Panc1 (cell line): ENCODE results near the gene MACROD2. TPM values are rescaled to one million over a fixed set of nuclear protein-coding genes. Genes with fewer than 3 reads are reported as not detected.

Experiments used
- ATAC-seq: fragments of 200-7000 bp; cut with Tn5 transposase; 2 replicates; pipeline ENCODE4 v1.9.1; 2020; ENCODE audit warnings: mild to moderate bottlenecking, moderate library complexity
- BruUV-seq: library from RNA; stranded (reverse); fragments of 400-500 nt; replicated peaks from 2 replicates; lab custom pipeline; 2021; lab: Mats Ljungman, UMichigan
- CTCF ChIA-PET: fragments of 300-600 bp; sonication (Branson Sonifier 250); formaldehyde crosslinking; loops from one replicate; lab custom pipeline; 2022; ENCODE audit warnings: antibody characterized with exemption; lab: Charles Lee
- POLR2A ChIA-PET: fragments of 300-600 bp; sonication (Branson Sonifier 250); formaldehyde crosslinking; loops from one replicate; lab custom pipeline; 2022; ENCODE audit warnings: antibody characterized with exemption; lab: Charles Lee
- DNase-seq: peaks from one replicate; pipeline ENCODE4 v3.0.0-alpha.2; 2010; ENCODE audit warnings: low read depth, low spot score
- H3K27ac ChIP-seq: 2 replicates; pipeline ENCODE4 v1.5.1; 2011; ENCODE audit warnings: mild to moderate bottlenecking, low read length, inconsistent platforms
- H3K27me3 ChIP-seq: fragments of 200-500 bp; sonication (Bioruptor generic); 2 replicates; pipeline ENCODE4 v1.6.0; 2014; ENCODE audit warnings: low read length, inconsistent platforms; ENCODE audit not compliant: control insufficient read depth, insufficient read depth
- H3K36me3 ChIP-seq: fragments of 200-500 bp; sonication (Bioruptor generic); 2 replicates; pipeline ENCODE4 v1.5.1; 2014; ENCODE audit warnings: inconsistent platforms, mild to moderate bottlenecking, low read length, moderate library complexity; ENCODE audit not compliant: control insufficient read depth, insufficient read depth
- H3K4me1 ChIP-seq: 2 replicates; pipeline ENCODE4 v1.5.1; 2011; ENCODE audit warnings: inconsistent platforms, mild to moderate bottlenecking, low read length, moderate library complexity; ENCODE audit not compliant: control insufficient read depth, insufficient read depth
- H3K4me3 ChIP-seq, 2 experiments: 2 replicates each; pipeline ENCODE4 v1.5.1; 2011 to 2012; ENCODE audit warnings: low read depth in 2 of 2, low read length in 2 of 2, mild to moderate bottlenecking in 2 of 2, inconsistent platforms in 1 of 2, moderate library complexity in 1 of 2
- H3K9me3 ChIP-seq: fragments of 200-500 bp; sonication (Bioruptor generic); 2 replicates; pipeline ENCODE4 v1.5.1; 2014; ENCODE audit warnings: low read depth, mild to moderate bottlenecking, inconsistent platforms, low read length, moderate library complexity; ENCODE audit not compliant: control insufficient read depth, insufficient read depth
- CTCF ChIP-seq: fragments of 450-650 bp; IDR thresholded peaks from 2 replicates; pipeline ENCODE4 v1.5.1; 2017; ENCODE audit warnings: mild to moderate bottlenecking
- POLR2AphosphoS5 ChIP-seq: IDR thresholded peaks from 2 replicates; pipeline ENCODE4 v1.6.1; 2012; ENCODE audit warnings: mild to moderate bottlenecking, low read depth, low read length, moderate library complexity
- REST ChIP-seq, 2 experiments: IDR thresholded peaks; 2 replicates each; pipeline ENCODE4 v1.6.1; 2011 to 2012; ENCODE audit warnings: low read depth in 2 of 2, control low read depth in 1 of 2, low read length in 1 of 2, mild to moderate bottlenecking in 1 of 2, moderate library complexity in 1 of 2; ENCODE audit not compliant: insufficient read depth in 1 of 2
- SIN3A ChIP-seq: IDR thresholded peaks from 2 replicates; pipeline ENCODE4 v1.6.1; 2012; ENCODE audit warnings: low read depth, mild to moderate bottlenecking, low read length, moderate library complexity, borderline replicate concordance; ENCODE audit not compliant: insufficient read depth
- TCF7L2 ChIP-seq: IDR thresholded peaks from 2 replicates; pipeline ENCODE4 v1.6.1; 2011; ENCODE audit warnings: mild to moderate bottlenecking, low read depth, low read length, inconsistent platforms
- in situ Hi-C: cut with HindIII; loops from 2 replicates; pipeline ENCODE4 v1.10.0; 2016; ENCODE audit warnings: low sequenced_read_pairs, low pct_unique_long_range_greater_than_20kb
- intact Hi-C: fragments of 100-400 bp; cut with micrococcal nuclease; formaldehyde crosslinking; loops from one replicate; pipeline ENCODE4 v1.10.0; 2022; ENCODE audit not compliant: unreplicated experiment
- total RNA-seq: library from RNA; stranded (reverse); gene quantifications from one replicate; pipeline ENCODE4 v1.2.1, GENCODE V29; 2021; ENCODE audit not compliant: unreplicated experiment

Gene MACROD2
- total RNA-seq, 1 experiment from 2014 or later, result 1.2 TPM

- no peaks in the 10 kb centered on the region; the same call in 1 of the 2 replicates for H3K4me1 ChIP-seq
- H3K27me3 ChIP-seq, result no peaks in the 10 kb centered on the region
- BruUV-seq, result no TSS peak
- ChIA-PET POLR2A (no interaction called here), CTCF (no interaction called here)
- no peak for TF ChIP-seq CTCF
- no peak for TF ChIP-seq TCF7L2
- TF ChIP-seq POLR2AphosphoS5, result no peak
- no peak for TF ChIP-seq REST (IDR thresholded peaks at IDR 0.05; ENCODE audit: insufficient read depth in 1 of 2, low read depth in 2 of 2, low read length in 1 of 2)
- TF ChIP-seq SIN3A, result no peak
- H3K4me3 ChIP-seq, result no peak overlapping the region
- no peak for ATAC-seq
- in situ Hi-C loops, result no loop called here
- H3K27ac ChIP-seq, result no peak overlapping the region
- no peak for DNase-seq
- H3K9me3 ChIP-seq, result no peaks in the 10 kb centered on the region
- intact Hi-C loops, result no loop called here
- no peaks in the 10 kb centered on the region for H3K36me3 ChIP-seq
Measured at GRCh38 chr20:14921513-14921912, 926.2 kb downstream of the MACROD2 start.

GRCh38 chr20:14922503-14923267, 927.4 kb downstream of the MACROD2 start:
- no peak overlapping the region for H3K27ac ChIP-seq
- H3K4me1 ChIP-seq, result no peaks in the 10 kb centered on the region; the same call in 1 of the 2 replicates
- ChIA-PET POLR2A (no interaction called here), CTCF (no interaction called here)
- ATAC-seq, result no peak
- H3K27me3 ChIP-seq, result no peaks in the 10 kb centered on the region
- in situ Hi-C loops (no loop called here), intact Hi-C loops (no loop called here)
- no TSS peak for BruUV-seq
- H3K4me3 ChIP-seq, result no peak overlapping the region
- no peaks in the 10 kb centered on the region for H3K36me3 ChIP-seq
- H3K9me3 ChIP-seq, result no peaks in the 10 kb centered on the region
- DNase-seq, result no peak
- TF ChIP-seq CTCF, result no peak
- no peak for TF ChIP-seq SIN3A
- no peak for TF ChIP-seq POLR2AphosphoS5
- TF ChIP-seq REST (IDR thresholded peaks at IDR 0.05; ENCODE audit: insufficient read depth in 1 of 2, low read depth in 2 of 2, low read length in 1 of 2), result no peak
- no peak for TF ChIP-seq TCF7L2
